IMR-90 (cell line): Measurements from ENCODE around the gene TPT1. TPM values are rescaled to one million over a fixed set of nuclear protein-coding genes. Genes with fewer than 3 reads are reported as not detected.
A peak's percentile ranks its signal among the peaks of the same experiment; 100 is the strongest.

ENCODE experiments used
- ATAC-seq: fragments of 200-7000 bp; cut with Tn5 transposase; 2 replicates; pipeline ENCODE4 v1.9.1; 2020; ENCODE audit warnings: low read depth, mild to moderate bottlenecking, moderate library complexity
- BruUV-seq: library from RNA; stranded (reverse); fragments of 400-500 nt; replicated peaks from 2 replicates; lab custom pipeline; 2021; lab: Mats Ljungman, UMichigan
- CTCF ChIA-PET: fragments of 300-600 bp; formaldehyde crosslinking; extraction: SDS; loops from one replicate; lab custom pipeline; 2021; ENCODE audit warnings: antibody characterized with exemption; lab: Yijun Ruan, JAX
- POLR2A ChIA-PET: fragments of 300-600 bp; sonication (Branson Sonifier 250); formaldehyde crosslinking; loops from one replicate; lab custom pipeline; 2022; ENCODE audit warnings: antibody characterized with exemption; ENCODE audit not compliant: unreplicated experiment; lab: Charles Lee
- DNase-seq: peaks from one replicate; pipeline ENCODE4 v3.0.0; 2013
- H2AFZ ChIP-seq: replicated peaks from 2 replicates; pipeline ENCODE3; 2013; ENCODE audit warnings: low read length, mild to moderate bottlenecking; ENCODE audit not compliant: poor library complexity
- H2AK5ac ChIP-seq: 2 replicates; pipeline ENCODE4 v1.6.1; 2013; ENCODE audit warnings: low read depth, low read length, inconsistent platforms
- H2AK9ac ChIP-seq: replicated peaks from 2 replicates; pipeline ENCODE3; 2013; ENCODE audit warnings: mild to moderate bottlenecking, low read depth, low read length, moderate library complexity; ENCODE audit not compliant: poor library complexity
- H2BK120ac ChIP-seq: 2 replicates; pipeline ENCODE4 v1.6.1; 2013; ENCODE audit warnings: low read depth, low read length, inconsistent platforms
- H2BK15ac ChIP-seq: 3 replicates; pipeline ENCODE4 v1.6.1; 2013; ENCODE audit warnings: low read depth, low read length, inconsistent platforms
- H2BK20ac ChIP-seq: 2 replicates; pipeline ENCODE4 v1.6.1; 2013; ENCODE audit warnings: low read depth, mild to moderate bottlenecking, inconsistent platforms, low read length, moderate library complexity
- H2BK5ac ChIP-seq: 2 replicates; pipeline ENCODE4 v1.6.1; 2013; ENCODE audit warnings: mild to moderate bottlenecking, low read depth, low read length, inconsistent platforms; ENCODE audit not compliant: poor library complexity, severe bottlenecking
- H3K14ac ChIP-seq: replicated peaks from 2 replicates; pipeline ENCODE4 v1.6.1; 2013; ENCODE audit warnings: low read depth, low read length, inconsistent platforms
- H3K18ac ChIP-seq: 2 replicates; pipeline ENCODE4 v1.6.1; 2013; ENCODE audit warnings: low read depth, low read length, control low read depth
- H3K23ac ChIP-seq: 2 replicates; pipeline ENCODE4 v1.6.1; 2013; ENCODE audit warnings: low read depth, low read length, inconsistent platforms
- H3K27ac ChIP-seq: 2 replicates; pipeline ENCODE4 v1.5.1; 2013; ENCODE audit warnings: mild to moderate bottlenecking, control low read depth, low read length; ENCODE audit not compliant: insufficient read depth
- H3K27me3 ChIP-seq: 2 replicates; pipeline ENCODE4 v1.6.1; 2013; ENCODE audit warnings: low read length; ENCODE audit not compliant: control insufficient read depth, insufficient read depth
- H3K36me3 ChIP-seq: 2 replicates; pipeline ENCODE4 v1.6.1; 2013; ENCODE audit warnings: low read length, mixed read lengths; ENCODE audit not compliant: control insufficient read depth, insufficient read depth
- H3K4ac ChIP-seq: 2 replicates; pipeline ENCODE4 v1.6.1; 2013; ENCODE audit warnings: low read depth, low read length, inconsistent platforms
- H3K4me1 ChIP-seq: 2 replicates; pipeline ENCODE4 v1.6.1; 2013; ENCODE audit warnings: low read length, mixed read lengths; ENCODE audit not compliant: control insufficient read depth, insufficient read depth
- H3K4me2 ChIP-seq: 2 replicates; pipeline ENCODE4 v1.6.1; 2013; ENCODE audit warnings: low read depth, mild to moderate bottlenecking, control low read depth, low read length, moderate library complexity
- H3K4me3 ChIP-seq: 2 replicates; pipeline ENCODE4 v1.5.1; 2013; ENCODE audit warnings: low read depth, mild to moderate bottlenecking, control low read depth, low read length, moderate library complexity; ENCODE audit not compliant: insufficient read depth
- H3K56ac ChIP-seq: 2 replicates; pipeline ENCODE4 v1.6.1; 2013; ENCODE audit warnings: low read length, inconsistent platforms; ENCODE audit not compliant: insufficient read depth; ENCODE audit errors: extremely low read depth
- H3K79me1 ChIP-seq, 2 experiments: 2 replicates each; pipeline ENCODE4 v1.6.1; 2013; ENCODE audit warnings: low read length in 2 of 2, inconsistent platforms in 1 of 2, low read depth in 1 of 2
- H3K9ac ChIP-seq: 2 replicates; pipeline ENCODE4 v1.6.1; 2013; ENCODE audit warnings: low read depth, low read length, control low read depth
- H3K9me1 ChIP-seq: 2 replicates; pipeline ENCODE4 v1.6.1; 2013; ENCODE audit warnings: low read length, inconsistent platforms; ENCODE audit not compliant: insufficient read depth
- H3K9me3 ChIP-seq: 2 replicates; pipeline ENCODE4 v1.6.1; 2013; ENCODE audit warnings: low read length; ENCODE audit not compliant: control insufficient read depth, insufficient read depth
- H4K20me1 ChIP-seq: 2 replicates; pipeline ENCODE4 v1.6.1; 2013; ENCODE audit warnings: low read length, inconsistent platforms; ENCODE audit not compliant: insufficient read depth
- H4K5ac ChIP-seq: 2 replicates; pipeline ENCODE4 v1.6.1; 2013; ENCODE audit warnings: mild to moderate bottlenecking, low read depth, low read length, control low read depth
- H4K8ac ChIP-seq, 2 experiments: 2 replicates each; pipeline ENCODE4 v1.6.1; 2013; ENCODE audit warnings: low read depth in 2 of 2, low read length in 2 of 2, control low read depth in 1 of 2, inconsistent platforms in 1 of 2
- H4K91ac ChIP-seq: 2 replicates; pipeline ENCODE4 v1.6.1; 2013; ENCODE audit warnings: low read depth, low read length, inconsistent platforms; ENCODE audit not compliant: insufficient read depth
- CEBPB ChIP-seq: IDR thresholded peaks from 2 replicates; pipeline ENCODE4 v1.6.1; 2012; ENCODE audit warnings: low read depth, low read length, improper control_type of control experiment
- CHD1 ChIP-seq: IDR thresholded peaks from 2 replicates; pipeline ENCODE4 v1.6.1; 2012; ENCODE audit warnings: low read depth, low read length, improper control_type of control experiment
- FOS ChIP-seq: fragments of 150-350 bp; IDR thresholded peaks from 2 replicates; pipeline ENCODE4 v1.6.1; 2016; ENCODE audit warnings: low read depth, low read length
- MAFK ChIP-seq: IDR thresholded peaks from 2 replicates; pipeline ENCODE4 v1.6.1; 2012; ENCODE audit warnings: low read depth, low read length, improper control_type of control experiment
- MXI1 ChIP-seq: IDR thresholded peaks from 2 replicates; pipeline ENCODE4 v1.6.1; 2012; ENCODE audit warnings: low read depth, mild to moderate bottlenecking, low read length, moderate library complexity, borderline replicate concordance
- NFE2L2 ChIP-seq: fragments of 150-350 bp; IDR thresholded peaks from 2 replicates; pipeline ENCODE4 v1.6.1; 2016; ENCODE audit warnings: low read depth, mild to moderate bottlenecking, low read length
- POLR2A ChIP-seq: IDR thresholded peaks from 2 replicates; pipeline ENCODE4 v1.6.1; 2012; ENCODE audit warnings: mild to moderate bottlenecking, low read depth, low read length
- RAD21 ChIP-seq: IDR thresholded peaks from 2 replicates; pipeline ENCODE4 v1.6.1; 2012; ENCODE audit warnings: low read length, improper control_type of control experiment
- RCOR1 ChIP-seq: IDR thresholded peaks from 2 replicates; pipeline ENCODE4 v1.6.1; 2012; ENCODE audit warnings: mild to moderate bottlenecking, low read length, improper control_type of control experiment; ENCODE audit not compliant: insufficient replicate concordance
- RFX5 ChIP-seq: IDR thresholded peaks from 2 replicates; pipeline ENCODE4 v1.8.0; 2012; ENCODE audit warnings: low read depth, mild to moderate bottlenecking, low read length, moderate library complexity
- SMC3 ChIP-seq: fragments of 150-350 bp; IDR thresholded peaks from 2 replicates; pipeline ENCODE4 v1.6.1; 2016; ENCODE audit warnings: low read depth, mild to moderate bottlenecking, antibody characterized with exemption, low read length, moderate library complexity
- WGBS, 2 experiments: methylation state at CpG; one replicate each; pipeline versions ENCODE4 v1.1.5 to v1.1.7; 2013; ENCODE audit warnings: missing lambda C conversion rate in 2 of 2; ENCODE audit not compliant: insufficient read length in 1 of 2; ENCODE audit errors: extremely low coverage in 2 of 2; 5-methylcytosine and 5-hydroxymethylcytosine counted together
- dilution Hi-C: fragments of 300-500 bp; cut with HindIII; formaldehyde crosslinking; loops from one replicate; pipeline ENCODE4 v1.14.3; 2018; ENCODE audit warnings: low sequenced_read_pairs; ENCODE audit not compliant: unreplicated experiment
- in situ Hi-C: fragments of 300-500 bp; cut with MboI; formaldehyde crosslinking; loops from 3 replicates; pipeline ENCODE4 v1.14.3; 2019; ENCODE audit warnings: low sequenced_read_pairs, inconsistent platforms, mixed read lengths
- intact Hi-C: fragments of 100-400 bp; cut with micrococcal nuclease; formaldehyde crosslinking; loops from 2 replicates; pipeline ENCODE4 v1.10.0; 2022
- polyA plus RNA-seq, 3 experiments: library from polyadenylated mRNA; depleted of rRNA; stranded (reverse); fragments of >200 nt; gene quantifications; 2 replicates each; pipeline ENCODE4 v1.2.3, GENCODE V29; 2012; ENCODE audit warnings: low replicate concordance in 1 of 3
- total RNA-seq: library from RNA; depleted of rRNA; stranded (reverse); fragments of >200 nt; gene quantifications from 2 replicates; pipeline ENCODE4 v1.2.3, GENCODE V29; 2012
- TF ChIP-seq, protein P1 (sequence below): fragments of 150-350 bp; IDR thresholded peaks from 2 replicates; pipeline ENCODE4 v1.6.1; 2016; ENCODE audit warnings: low read depth, mild to moderate bottlenecking, low read length, moderate library complexity, borderline replicate concordance
- TF ChIP-seq, protein P2 (sequence below): conservative IDR thresholded peaks from 2 replicates; pipeline ENCODE4 v1.5.1; 2012; ENCODE audit warnings: mild to moderate bottlenecking, low read depth, low read length, improper control_type of control experiment
- TF ChIP-seq, protein P3 (sequence below): fragments of 150-350 bp; IDR thresholded peaks from 2 replicates; pipeline ENCODE4 v1.6.1; 2017; ENCODE audit warnings: mild to moderate bottlenecking, antibody characterized with exemption, low read length, low read depth

TPT1 gene
- total and polyA plus RNA-seq, 2 of the 4 experiments (the other 2 are of a cell fraction), result 1,663 to 2,665 TPM

DNA sequence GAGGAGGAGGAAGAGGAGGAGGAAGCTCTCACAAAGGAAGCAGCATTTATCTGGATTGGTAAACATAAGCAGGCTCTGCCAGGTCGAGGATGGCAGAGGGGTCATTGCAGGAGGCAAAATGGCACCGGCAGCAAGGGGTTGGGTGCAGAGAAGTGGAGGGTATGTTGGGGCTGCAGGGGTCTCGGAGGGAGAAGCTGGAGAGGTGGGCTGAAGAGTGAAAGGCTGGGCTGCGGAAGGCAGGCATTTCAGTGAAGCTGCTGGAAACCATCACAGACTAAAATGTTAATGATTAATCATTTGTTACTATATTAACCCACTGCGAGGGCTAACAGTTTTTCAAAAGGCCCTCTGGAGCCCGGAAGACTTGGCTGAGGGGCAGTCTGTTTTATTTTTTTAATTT is 24.6 kb downstream of the TPT1 start:
- H3K27ac ChIP-seq, result no peak overlapping the region
- no peak overlapping the region for H3K9ac ChIP-seq
- no peak overlapping the region for H3K56ac ChIP-seq
- H3K9me3 ChIP-seq, result no peaks in the 10 kb centered on the region
- no peaks in the 10 kb centered on the region for H3K79me1 ChIP-seq
- no peak overlapping the region for H3K18ac ChIP-seq
- intact Hi-C loops, result no loop called here
- no peak overlapping the region; the same call in 1 of the 2 replicates for H2BK120ac ChIP-seq
- H3K36me3 ChIP-seq, result no peaks in the 10 kb centered on the region
- peak overlapping the region; percentile 76 for H2AK9ac ChIP-seq
- no peak overlapping the region for H2BK5ac ChIP-seq
- BruUV-seq, result no TSS peak
- peak overlapping the region; percentile 82 for H2AFZ ChIP-seq
- no peak overlapping the region; the same call in 1 of the 2 replicates for H4K91ac ChIP-seq
- peaks cover 4% of the 10 kb centered on the region for H3K4me1 ChIP-seq
- in situ Hi-C loops, result loop anchor here (25.0 kb wide), 2 partner anchors 829 to 1404 kb away; no protein-coding TSS in a partner anchor
- DNase-seq, result no peak
- no peak overlapping the region for H3K4me2 ChIP-seq
- ATAC-seq, result no peak
- no peak overlapping the region for H3K4ac ChIP-seq
- peak overlapping the region in 1 of 2 experiments; percentile 3; a peak in 1 of 4 replicates for H4K8ac ChIP-seq
- dilution Hi-C loops, result no loop called here
- H4K20me1 ChIP-seq, result no peaks in the 10 kb centered on the region
- no peak overlapping the region for H2BK20ac ChIP-seq
- ChIA-PET POLR2A (interaction anchor here (0.6 kb wide), 1 partner anchor 403 kb away, joined by 5 read pairs; no protein-coding TSS in a partner anchor), CTCF (no interaction called here)
- WGBS, 2 experiments, result 7% methylated on average over 2 of the region's 6 CpGs; no CpG with 5 or more reads in 1 of the 2 experiments
- H3K23ac ChIP-seq, result no peak overlapping the region
- peak overlapping the region; percentile 86 for H4K5ac ChIP-seq
- H3K4me3 ChIP-seq, result no peak overlapping the region
- no peak overlapping the region; the same call in 2 of the 3 replicates for H2BK15ac ChIP-seq
- H3K9me1 ChIP-seq, result no peaks in the 10 kb centered on the region
- no peak overlapping the region for H2AK5ac ChIP-seq
- no peak overlapping the region for H3K14ac ChIP-seq
- H3K27me3 ChIP-seq, result no peaks in the 10 kb centered on the region
- TF ChIP-seq MAFK (no peak), RFX5 (no peak), CEBPB (no peak), RAD21 (no peak), POLR2A (no peak), RCOR1 (no peak), MXI1 (no peak), NFE2L2 (no peak), FOS (no peak), SMC3 (no peak), CHD1 (no peak)
- TF ChIP-seq, protein P1, sequence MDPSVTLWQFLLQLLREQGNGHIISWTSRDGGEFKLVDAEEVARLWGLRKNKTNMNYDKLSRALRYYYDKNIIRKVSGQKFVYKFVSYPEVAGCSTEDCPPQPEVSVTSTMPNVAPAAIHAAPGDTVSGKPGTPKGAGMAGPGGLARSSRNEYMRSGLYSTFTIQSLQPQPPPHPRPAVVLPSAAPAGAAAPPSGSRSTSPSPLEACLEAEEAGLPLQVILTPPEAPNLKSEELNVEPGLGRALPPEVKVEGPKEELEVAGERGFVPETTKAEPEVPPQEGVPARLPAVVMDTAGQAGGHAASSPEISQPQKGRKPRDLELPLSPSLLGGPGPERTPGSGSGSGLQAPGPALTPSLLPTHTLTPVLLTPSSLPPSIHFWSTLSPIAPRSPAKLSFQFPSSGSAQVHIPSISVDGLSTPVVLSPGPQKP, result no peak
- TF ChIP-seq, protein P2, sequence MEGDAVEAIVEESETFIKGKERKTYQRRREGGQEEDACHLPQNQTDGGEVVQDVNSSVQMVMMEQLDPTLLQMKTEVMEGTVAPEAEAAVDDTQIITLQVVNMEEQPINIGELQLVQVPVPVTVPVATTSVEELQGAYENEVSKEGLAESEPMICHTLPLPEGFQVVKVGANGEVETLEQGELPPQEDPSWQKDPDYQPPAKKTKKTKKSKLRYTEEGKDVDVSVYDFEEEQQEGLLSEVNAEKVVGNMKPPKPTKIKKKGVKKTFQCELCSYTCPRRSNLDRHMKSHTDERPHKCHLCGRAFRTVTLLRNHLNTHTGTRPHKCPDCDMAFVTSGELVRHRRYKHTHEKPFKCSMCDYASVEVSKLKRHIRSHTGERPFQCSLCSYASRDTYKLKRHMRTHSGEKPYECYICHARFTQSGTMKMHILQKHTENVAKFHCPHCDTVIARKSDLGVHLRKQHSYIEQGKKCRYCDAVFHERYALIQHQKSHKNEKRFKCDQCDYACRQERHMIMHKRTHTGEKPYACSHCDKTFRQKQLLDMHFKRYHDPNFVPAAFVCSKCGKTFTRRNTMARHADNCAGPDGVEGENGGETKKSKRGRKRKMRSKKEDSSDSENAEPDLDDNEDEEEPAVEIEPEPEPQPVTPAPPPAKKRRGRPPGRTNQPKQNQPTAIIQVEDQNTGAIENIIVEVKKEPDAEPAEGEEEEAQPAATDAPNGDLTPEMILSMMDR, result no peak
- TF ChIP-seq, protein P3, sequence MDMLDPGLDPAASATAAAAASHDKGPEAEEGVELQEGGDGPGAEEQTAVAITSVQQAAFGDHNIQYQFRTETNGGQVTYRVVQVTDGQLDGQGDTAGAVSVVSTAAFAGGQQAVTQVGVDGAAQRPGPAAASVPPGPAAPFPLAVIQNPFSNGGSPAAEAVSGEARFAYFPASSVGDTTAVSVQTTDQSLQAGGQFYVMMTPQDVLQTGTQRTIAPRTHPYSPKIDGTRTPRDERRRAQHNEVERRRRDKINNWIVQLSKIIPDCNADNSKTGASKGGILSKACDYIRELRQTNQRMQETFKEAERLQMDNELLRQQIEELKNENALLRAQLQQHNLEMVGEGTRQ, result no peak
